Measurements from ENCODE around the gene RPS6KL1.

RPS6KL1 gene

DNA sequence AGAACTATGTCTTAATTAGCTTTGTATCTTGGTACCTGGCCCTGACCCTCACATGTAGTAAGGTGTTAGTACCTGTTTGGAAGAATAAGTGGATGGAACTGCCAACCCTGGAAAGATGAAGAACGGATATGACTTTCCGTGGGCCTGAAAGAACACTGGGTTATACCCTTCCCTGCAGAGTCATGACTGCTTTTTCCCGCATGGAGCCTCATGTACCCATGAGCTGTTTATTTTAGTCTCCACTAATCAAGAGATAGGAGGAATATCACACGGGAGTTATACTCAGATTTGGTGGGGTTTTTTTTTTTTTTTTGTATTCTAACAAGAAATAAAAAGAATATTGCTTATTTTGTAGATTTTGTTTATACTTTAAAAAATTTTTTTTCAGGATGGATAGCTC, 25.4 kb downstream of the RPS6KL1 start:
- TF ChIP-seq, protein P1, sequence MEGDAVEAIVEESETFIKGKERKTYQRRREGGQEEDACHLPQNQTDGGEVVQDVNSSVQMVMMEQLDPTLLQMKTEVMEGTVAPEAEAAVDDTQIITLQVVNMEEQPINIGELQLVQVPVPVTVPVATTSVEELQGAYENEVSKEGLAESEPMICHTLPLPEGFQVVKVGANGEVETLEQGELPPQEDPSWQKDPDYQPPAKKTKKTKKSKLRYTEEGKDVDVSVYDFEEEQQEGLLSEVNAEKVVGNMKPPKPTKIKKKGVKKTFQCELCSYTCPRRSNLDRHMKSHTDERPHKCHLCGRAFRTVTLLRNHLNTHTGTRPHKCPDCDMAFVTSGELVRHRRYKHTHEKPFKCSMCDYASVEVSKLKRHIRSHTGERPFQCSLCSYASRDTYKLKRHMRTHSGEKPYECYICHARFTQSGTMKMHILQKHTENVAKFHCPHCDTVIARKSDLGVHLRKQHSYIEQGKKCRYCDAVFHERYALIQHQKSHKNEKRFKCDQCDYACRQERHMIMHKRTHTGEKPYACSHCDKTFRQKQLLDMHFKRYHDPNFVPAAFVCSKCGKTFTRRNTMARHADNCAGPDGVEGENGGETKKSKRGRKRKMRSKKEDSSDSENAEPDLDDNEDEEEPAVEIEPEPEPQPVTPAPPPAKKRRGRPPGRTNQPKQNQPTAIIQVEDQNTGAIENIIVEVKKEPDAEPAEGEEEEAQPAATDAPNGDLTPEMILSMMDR (conservative IDR thresholded peaks at IDR 0.05; ENCODE audit: low read length), result no peak
- no peak for TF ChIP-seq EZH2phosphoT487 (IDR thresholded peaks at IDR 0.05; ENCODE audit: borderline replicate concordance)

DNA sequence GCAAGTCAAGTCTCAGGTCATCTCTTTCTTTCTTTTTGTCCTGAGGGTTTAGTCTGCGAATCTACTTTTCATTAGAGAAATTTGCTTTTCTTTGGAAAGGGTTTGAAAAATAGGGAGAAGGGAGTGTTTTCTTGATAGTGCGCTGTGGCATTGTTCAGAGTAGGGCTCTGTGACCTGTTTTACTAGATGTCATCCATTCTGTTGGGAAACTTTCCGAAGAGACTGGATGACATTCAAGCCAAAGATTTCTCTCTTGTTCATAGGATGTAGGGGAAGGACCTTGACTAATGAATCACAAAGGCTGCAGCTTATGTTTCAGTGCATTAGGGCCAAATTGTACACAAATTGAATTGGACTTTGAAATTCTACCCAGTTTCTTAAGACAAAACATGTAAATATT, 26.7 kb downstream of the RPS6KL1 start:
- H3K4me1 ChIP-seq (ENCODE audit: insufficient read depth, low read length, poor library complexity, severe bottlenecking), result no peaks in the 10 kb centered on the region
- H3F3A ChIP-seq (ENCODE audit: low read depth), result no peaks in the 10 kb centered on the region
- no peak for TF ChIP-seq EZH2phosphoT487 (IDR thresholded peaks at IDR 0.05; ENCODE audit: borderline replicate concordance)
- TF ChIP-seq, protein P1 (conservative IDR thresholded peaks at IDR 0.05; ENCODE audit: low read length), result no peak
- no peak overlapping the region for H3K4me3 ChIP-seq (ENCODE audit: low read length, poor library complexity, severe bottlenecking)
- H3K79me2 ChIP-seq (ENCODE audit: insufficient read depth, low read length), result no peaks in the 10 kb centered on the region
- no peaks in the 10 kb centered on the region for H3K9me3 ChIP-seq (ENCODE audit: insufficient read depth, low read depth, low read length)
- no peak overlapping the region for H2AFZ ChIP-seq (ENCODE audit: low read length)
- H3K9ac ChIP-seq (ENCODE audit: low read depth, low read length, poor library complexity, severe bottlenecking), result no peak overlapping the region
- H3K27me3 ChIP-seq (ENCODE audit: insufficient read depth, low read length, poor library complexity, severe bottlenecking), result no peaks in the 10 kb centered on the region
- H4K20me1 ChIP-seq (ENCODE audit: insufficient read depth, low read length, poor library complexity, severe bottlenecking), result no peaks in the 10 kb centered on the region
- H3K9me2 ChIP-seq (replicated peaks; ENCODE audit: low read depth, low read length), result no peaks in the 10 kb centered on the region
- H3K36me3 ChIP-seq (ENCODE audit: insufficient read depth, low read length), result peaks cover 96% of the 10 kb centered on the region
- H3K4me2 ChIP-seq (ENCODE audit: low read depth, low read length, poor library complexity, severe bottlenecking), result no peak overlapping the region

More for the DNA sequence above, 25.4 kb downstream of the RPS6KL1 start:
- Histone ChIP-seq H3K4me2 (ENCODE audit: low read depth, low read length, poor library complexity, severe bottlenecking) (no peak overlapping the region), H3F3A (ENCODE audit: low read depth) (no peaks in the 10 kb centered on the region), H3K27me3 (ENCODE audit: insufficient read depth, low read length, poor library complexity, severe bottlenecking) (no peaks in the 10 kb centered on the region), H2AFZ (ENCODE audit: low read length) (no peak overlapping the region), H3K36me3 (ENCODE audit: insufficient read depth, low read length) (peaks cover 96% of the 10 kb centered on the region), H3K4me1 (ENCODE audit: insufficient read depth, low read length, poor library complexity, severe bottlenecking) (no peaks in the 10 kb centered on the region), H3K9me2 (replicated peaks; ENCODE audit: low read depth, low read length) (no peaks in the 10 kb centered on the region), H3K9ac (ENCODE audit: low read depth, low read length, poor library complexity, severe bottlenecking) (no peak overlapping the region), H3K79me2 (ENCODE audit: insufficient read depth, low read length) (no peaks in the 10 kb centered on the region), H3K4me3 (ENCODE audit: low read length, poor library complexity, severe bottlenecking) (no peak overlapping the region), H4K20me1 (ENCODE audit: insufficient read depth, low read length, poor library complexity, severe bottlenecking) (no peaks in the 10 kb centered on the region), H3K9me3 (ENCODE audit: insufficient read depth, low read depth, low read length) (no peaks in the 10 kb centered on the region)

DNA sequence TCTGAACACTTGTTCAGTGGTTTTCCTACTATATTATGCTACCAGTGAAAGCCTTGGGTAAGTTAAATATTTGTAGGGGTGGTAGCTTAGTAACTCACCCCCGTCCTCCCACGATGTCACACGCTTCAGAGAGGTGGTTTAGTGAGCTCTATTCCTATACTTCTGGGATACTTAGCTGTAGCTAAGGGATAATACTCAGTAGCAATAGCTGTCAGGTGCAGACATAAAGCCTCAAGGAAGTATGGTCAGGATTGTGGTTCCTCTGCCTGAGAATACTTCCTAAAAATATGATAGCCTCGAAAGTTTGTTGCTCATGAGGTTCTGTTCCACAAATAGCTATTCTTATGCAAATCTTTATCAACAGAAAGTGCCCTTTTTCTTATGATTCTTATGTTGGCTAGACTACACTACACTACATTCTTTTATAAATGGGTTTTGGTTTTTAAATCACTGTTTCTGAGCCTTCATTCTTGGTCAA, 29.4 kb downstream of the RPS6KL1 start:
- Histone ChIP-seq H3K79me2 (ENCODE audit: insufficient read depth, low read length) (peaks cover 4% of the 10 kb centered on the region; the same call in 1 of the 2 replicates), H3K36me3 (ENCODE audit: insufficient read depth, low read length) (peaks cover 89% of the 10 kb centered on the region), H3K9me3 (ENCODE audit: insufficient read depth, low read depth, low read length) (no peaks in the 10 kb centered on the region), H3K9ac (ENCODE audit: low read depth, low read length, poor library complexity, severe bottlenecking) (no peak overlapping the region), H3K4me2 (ENCODE audit: low read depth, low read length, poor library complexity, severe bottlenecking) (no peak overlapping the region), H3K4me1 (ENCODE audit: insufficient read depth, low read length, poor library complexity, severe bottlenecking) (no peaks in the 10 kb centered on the region), H3K4me3 (ENCODE audit: low read length, poor library complexity, severe bottlenecking) (no peak overlapping the region), H3K27me3 (ENCODE audit: insufficient read depth, low read length, poor library complexity, severe bottlenecking) (no peaks in the 10 kb centered on the region), H3K9me2 (replicated peaks; ENCODE audit: low read depth, low read length) (no peaks in the 10 kb centered on the region), H3F3A (ENCODE audit: low read depth) (no peaks in the 10 kb centered on the region), H4K20me1 (ENCODE audit: insufficient read depth, low read length, poor library complexity, severe bottlenecking) (no peaks in the 10 kb centered on the region), H2AFZ (ENCODE audit: low read length) (no peak overlapping the region)
- TF ChIP-seq EZH2phosphoT487 (IDR thresholded peaks at IDR 0.05; ENCODE audit: borderline replicate concordance), result no peak
- TF ChIP-seq, protein P1 (conservative IDR thresholded peaks at IDR 0.05; ENCODE audit: low read length), result no peak

All from Loucy (cell line).